Esophagus squamous epithelium (tissue), 5 donors: ENCODE results near the gene ALDH3A1. TPM values are rescaled to one million over a fixed set of nuclear protein-coding genes. Genes with fewer than 3 reads are reported as not detected.

ENCODE experiments used
- DNase-seq: peaks from one replicate; lab custom pipeline; 2025; lab: John Stamatoyannopoulos, UW
- H3K27ac ChIP-seq, 4 donors: fragments of 200-600 bp; sonication (generic); one replicate each; pipeline ENCODE4 v1.5.1; 2016 to 2019; ENCODE audit warnings: mild to moderate bottlenecking in 1 of 4
- H3K27me3 ChIP-seq, 4 donors: fragments of 200-600 bp; sonication (generic); 1 replicate in 3 of 4; 2 replicates in 1 of 4; pipeline versions ENCODE4 v1.5.1 to v1.6.0; 2017 to 2021; ENCODE audit warnings: antibody characterized with exemption in 1 of 4
- H3K36me3 ChIP-seq, 3 donors: fragments of 200-600 bp; sonication (generic); one replicate each; pipeline ENCODE4 v1.5.1; 2016 to 2019
- H3K4me1 ChIP-seq, 3 donors: fragments of 200-600 bp; sonication (generic); one replicate each; pipeline ENCODE4 v1.5.1; 2017 to 2019
- H3K4me3 ChIP-seq, 4 donors: fragments of 200-600 bp; sonication (generic); 1 replicate in 3 of 4; 2 replicates in 1 of 4; pipeline ENCODE4 v1.5.1; 2016 to 2019; ENCODE audit warnings: mild to moderate bottlenecking in 2 of 4, moderate library complexity in 1 of 4
- H3K9me3 ChIP-seq, 3 donors: fragments of 200-600 bp; sonication (generic); one replicate each; pipeline ENCODE4 v1.5.1; 2016 to 2019
- CTCF ChIP-seq, 6 experiments: fragments of 450-650 bp in 4 of 6; fragments of 200-600 bp in 2 of 6; sonication (generic) in 2 of 6; IDR thresholded peaks; one replicate each; pipeline ENCODE4 v1.5.1; 2016 to 2019; ENCODE audit warnings: antibody characterized with exemption in 6 of 6, mild to moderate bottlenecking in 4 of 6, moderate library complexity in 4 of 6
- POLR2A ChIP-seq, 4 donors: fragments of 450-650 bp; IDR thresholded peaks; one replicate each; pipeline ENCODE4 v1.6.1; 2017; ENCODE audit warnings: antibody characterized with exemption in 4 of 4, mild to moderate bottlenecking in 4 of 4, moderate library complexity in 3 of 4
- WGBS, 2 donors: methylation state at CpG; one replicate each; pipeline ENCODE4 v1.1.5; 2018; 5-methylcytosine and 5-hydroxymethylcytosine counted together
- intact Hi-C: fragments of 100-400 bp; cut with DNase I; formaldehyde crosslinking; loops from one replicate; pipeline ENCODE4 v1.15.0; 2022
- total RNA-seq, 4 donors: library from RNA; depleted of rRNA; stranded (reverse); fragments of >200 nt; gene quantifications; one replicate each; pipeline ENCODE4 v1.1.0, GENCODE V29; 2016
- donor health status: DM: yes; HTN: yes; CAD: no.

The ALDH3A1 gene
- total RNA-seq, result 1,000 to 10,000 TPM in 1 of 4 donors, 100 to 1,000 TPM in 3; 480 to 2,454 (median 606) TPM

GRCh38 chr17:19747829-19748806, at the start of gene ALDH3A1:
TSS of gene ALDH3A1 (minus strand) at chr17:19748298. CDS start at chr17:19745129, 3,169 bp downstream.
- peak within 1 kb of the TSS; percentile 84 to 95 (median 88) for H3K27ac ChIP-seq
- intact Hi-C loops, result no loop called here
- TF ChIP-seq POLR2A (IDR thresholded peaks at IDR 0.05), result peak in 2 of 4 donors; percentile 6 to 29
- TF ChIP-seq CTCF (IDR thresholded peaks at IDR 0.05), result no peak
- no peak for DNase-seq
- no peaks in the 10 kb centered on the region for H3K9me3 ChIP-seq
- 26 to 32% methylated on average over 13 of the region's 25 CpGs for WGBS, 2 donors
- H3K4me1 ChIP-seq, result peaks cover 43 to 100% (median 52%) of the 10 kb centered on the region in 3 donors
- peak within 1 kb of the TSS; percentile 27 to 56 (median 49) for H3K4me3 ChIP-seq
- H3K27me3 ChIP-seq, result no peaks in the 10 kb centered on the region
- peaks cover 0 to 6% (median 0%) of the 10 kb centered on the region in 3 donors for H3K36me3 ChIP-seq

GRCh38 chr17:19796457-19796856, 48.4 kb upstream of the ALDH3A1 start:
- TF ChIP-seq CTCF (IDR thresholded peaks at IDR 0.05), result no peak
- no peak for TF ChIP-seq POLR2A (IDR thresholded peaks at IDR 0.05)
- intact Hi-C loops, result no loop called here
- no peak overlapping the region for H3K27ac ChIP-seq
- no peak overlapping the region for H3K4me3 ChIP-seq
- H3K4me1 ChIP-seq, result peaks cover 0 to 20% (median 0%) of the 10 kb centered on the region in 3 donors
- DNase-seq, result no peak
- peaks cover 0 to 8% (median 5%) of the 10 kb centered on the region in 3 donors for H3K9me3 ChIP-seq
- peaks cover 11 to 96% (median 22%) of the 10 kb centered on the region in 3 donors for H3K36me3 ChIP-seq
- 86 to 93% methylated on average over 4 of the region's 4 CpGs for WGBS, 2 donors
- H3K27me3 ChIP-seq, result no peaks in the 10 kb centered on the region

GRCh38 chr17:19791918-19792550, 43.9 kb upstream of the ALDH3A1 start:
- H3K36me3 ChIP-seq, result peaks cover 8 to 97% (median 19%) of the 10 kb centered on the region in 3 donors
- TF ChIP-seq CTCF (IDR thresholded peaks at IDR 0.05) (no peak), POLR2A (IDR thresholded peaks at IDR 0.05) (no peak)
- H3K27ac ChIP-seq, result no peak overlapping the region

GRCh38 chr17:19787733-19788357, 39.7 kb upstream of the ALDH3A1 start:
- Histone ChIP-seq H3K36me3 (peaks cover 0 to 93% (median under 1%) of the 10 kb centered on the region in 3 donors), H3K9me3 (no peaks in the 10 kb centered on the region), H3K4me1 (peaks cover 11 to 46% (median 16%) of the 10 kb centered on the region in 3 donors), H3K27ac (peak overlapping the region; percentile 37 to 69 (median 55)), H3K4me3 (no peak overlapping the region), H3K27me3 (no peaks in the 10 kb centered on the region)
- 56 to 59% methylated on average over 4 to 7 of the region's 7 CpGs for WGBS, 2 donors
- DNase-seq, result no peak
- intact Hi-C loops, result no loop called here
- TF ChIP-seq POLR2A (IDR thresholded peaks at IDR 0.05), result no peak
- TF ChIP-seq CTCF (IDR thresholded peaks at IDR 0.05), result no peak

More at GRCh38 chr17:19791918-19792550, 43.9 kb upstream of the ALDH3A1 start:
- DNase-seq, result no peak
- intact Hi-C loops, result no loop called here
- WGBS, 2 donors, result 89 to 93% methylated on average over 3 of the region's 3 CpGs
- no peak overlapping the region for H3K4me3 ChIP-seq
- H3K27me3 ChIP-seq, result no peaks in the 10 kb centered on the region
- H3K4me1 ChIP-seq, result peaks cover 11 to 31% (median 16%) of the 10 kb centered on the region in 3 donors
- peaks cover 0 to 8% (median 5%) of the 10 kb centered on the region in 3 donors for H3K9me3 ChIP-seq
